Left ventricle myocardium inferior (tissue), 1 donor: ENCODE measurements around the gene SNX27. TPM values are rescaled to one million over a fixed set of nuclear protein-coding genes. Genes with fewer than 3 reads are reported as not detected.
"Not testable (repeated sequence)": the region's sequence is repeated elsewhere in the genome, so short reads cannot be mapped to it uniquely, and the experiment has no call there.

Source experiments
- DNase-seq: peaks from one replicate; pipeline ENCODE4 v3.0.0-alpha.2; 2020
- H3K27ac ChIP-seq: fragments of 200-600 bp; replicated peaks from 2 replicates; pipeline ENCODE4 v1.8.0; 2021
- H3K27me3 ChIP-seq: fragments of 200-600 bp; 2 replicates; pipeline ENCODE4 v1.8.0; 2021; ENCODE audit warnings: low read depth
- H3K36me3 ChIP-seq: fragments of 200-600 bp; 2 replicates; pipeline ENCODE4 v1.8.0; 2021
- H3K4me1 ChIP-seq: fragments of 200-600 bp; 2 replicates; pipeline ENCODE4 v1.8.0; 2021
- H3K4me3 ChIP-seq: fragments of 200-600 bp; 2 replicates; pipeline ENCODE4 v1.8.0; 2021; ENCODE audit warnings: mild to moderate bottlenecking, moderate library complexity
- H3K9me3 ChIP-seq: fragments of 200-600 bp; replicated peaks from 2 replicates; pipeline ENCODE4 v1.8.0; 2021
- CTCF ChIP-seq: fragments of 200-600 bp; IDR thresholded peaks from 2 replicates; pipeline ENCODE4 v1.8.0; 2021; ENCODE audit warnings: antibody characterized with exemption, mild to moderate bottlenecking, borderline replicate concordance
- intact Hi-C: fragments of 100-400 bp; cut with micrococcal nuclease; formaldehyde crosslinking; loops from one replicate; pipeline ENCODE4 v1.11.0; 2022
- total RNA-seq: library from RNA; stranded (reverse); fragmentation: NEBNext Ultra II Directional; extraction: Animal tissue kit (Norgen Biotek cat#: 25700); gene quantifications from one replicate; pipeline ENCODE4 v1.2.1, GENCODE V29; 2021
- donor health status: DM: no; HTN: yes; CAD: no; lungs with severe emphysema.

SNX27 gene
- total RNA-seq, 1 donor from 2014 or later = 31.8 TPM

- intact Hi-C loops = no loop called here
- H3K4me1 ChIP-seq = peaks cover 37% of the 10 kb centered on the region
- H3K27me3 ChIP-seq = no peaks in the 10 kb centered on the region
- no peaks in the 10 kb centered on the region for H3K36me3 ChIP-seq
- DNase-seq = no peak
- peak overlapping the region; percentile 99 for H3K4me3 ChIP-seq
- no peak for TF ChIP-seq CTCF
- H3K27ac ChIP-seq = peak overlapping the region; percentile 94
- H3K9me3 ChIP-seq = no peaks in the 10 kb centered on the region
Observed at GRCh38 chr1:151613282-151613780, 1.5 kb downstream of the SNX27 start.

DNA sequence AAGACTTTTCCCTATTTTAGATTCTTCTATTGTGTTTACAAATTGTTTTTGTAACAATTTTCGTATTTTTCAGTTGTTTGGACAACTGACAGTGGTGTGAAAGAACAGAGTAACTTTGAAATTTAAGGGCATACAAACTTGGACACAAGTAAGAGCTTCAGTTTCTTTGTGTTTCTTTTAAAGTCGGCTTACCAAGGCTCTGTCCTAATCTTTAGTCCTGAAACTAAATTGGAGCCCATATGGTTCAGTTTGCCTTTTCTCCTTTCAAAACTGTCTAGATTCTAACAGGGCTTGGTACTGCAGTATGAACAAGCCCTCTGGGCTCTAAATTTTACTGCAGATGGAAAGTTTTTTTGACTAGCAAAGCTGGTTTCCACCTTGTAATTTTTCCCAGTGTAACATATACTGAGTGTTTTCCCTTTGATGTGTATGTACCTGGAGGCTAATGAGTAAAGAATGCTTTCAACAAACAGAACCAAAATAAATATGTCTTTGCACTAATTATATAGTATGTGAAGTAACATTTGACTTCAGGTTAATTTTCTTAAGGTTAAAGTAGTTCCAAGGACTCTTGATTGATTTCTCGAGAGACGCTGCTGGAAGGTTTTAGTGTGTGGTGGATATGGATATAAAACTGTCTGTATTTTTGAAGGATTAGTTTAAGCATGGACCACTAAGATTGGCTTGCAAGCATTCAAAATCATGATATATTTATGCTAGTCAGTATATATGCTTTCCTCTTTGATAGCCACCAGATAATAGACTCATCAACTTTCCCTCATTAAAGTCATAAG, 4.1 kb downstream of the SNX27 start:
- Histone ChIP-seq H3K4me3 (no peak overlapping the region), H3K27ac (no peak overlapping the region), H3K4me1 (peaks cover 57% of the 10 kb centered on the region), H3K27me3 (no peaks in the 10 kb centered on the region), H3K36me3 (no peaks in the 10 kb centered on the region), H3K9me3 (no peaks in the 10 kb centered on the region)
- intact Hi-C loops = no loop called here
- TF ChIP-seq CTCF = no peak
- DNase-seq = no peak

DNA sequence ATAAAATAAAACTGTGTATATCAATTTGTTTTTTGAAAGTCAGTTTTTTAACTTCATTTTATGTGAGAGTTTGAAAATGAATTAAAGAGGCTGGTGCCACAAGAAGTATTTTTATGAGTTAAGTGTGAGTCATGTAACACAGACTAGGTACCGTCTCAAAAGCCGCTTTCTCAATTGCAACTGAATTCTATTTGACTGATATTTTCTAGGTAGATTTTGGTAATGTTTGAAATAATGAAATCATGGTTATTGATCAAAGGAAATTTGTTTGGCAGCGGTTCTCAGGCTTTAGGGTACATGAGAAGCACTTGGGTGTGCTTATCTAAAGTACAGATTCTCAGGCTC, 4.6 kb downstream of the SNX27 start:
- Histone ChIP-seq H3K27me3 (no peaks in the 10 kb centered on the region), H3K9me3 (no peaks in the 10 kb centered on the region), H3K4me1 (peaks cover 59% of the 10 kb centered on the region), H3K36me3 (no peaks in the 10 kb centered on the region), H3K27ac (no peak overlapping the region), H3K4me3 (no peak overlapping the region)
- DNase-seq = no peak
- intact Hi-C loops = no loop called here
- TF ChIP-seq CTCF = no peak

GRCh38 chr1:151618003-151618402, 6.2 kb downstream of the SNX27 start:
- peaks cover 54% of the 10 kb centered on the region for H3K4me1 ChIP-seq
- intact Hi-C loops = no loop called here
- no peak overlapping the region for H3K27ac ChIP-seq

GRCh38 chr1:151618470-151618869, 6.6 kb downstream of the SNX27 start:
- H3K4me3 ChIP-seq = no peak overlapping the region
- no peak for TF ChIP-seq CTCF
- H3K4me1 ChIP-seq = peaks cover 49% of the 10 kb centered on the region
- H3K27ac ChIP-seq = no peak overlapping the region
- DNase-seq = no peak
- no peaks in the 10 kb centered on the region for H3K27me3 ChIP-seq
- no peaks in the 10 kb centered on the region for H3K9me3 ChIP-seq
- no peaks in the 10 kb centered on the region for H3K36me3 ChIP-seq
- intact Hi-C loops = no loop called here

More at GRCh38 chr1:151618003-151618402, 6.2 kb downstream of the SNX27 start:
- DNase-seq = no peak
- H3K27me3 ChIP-seq = no peaks in the 10 kb centered on the region
- H3K36me3 ChIP-seq = no peaks in the 10 kb centered on the region
- no peak for TF ChIP-seq CTCF
- H3K4me3 ChIP-seq = no peak overlapping the region
- H3K9me3 ChIP-seq = no peaks in the 10 kb centered on the region

DNA sequence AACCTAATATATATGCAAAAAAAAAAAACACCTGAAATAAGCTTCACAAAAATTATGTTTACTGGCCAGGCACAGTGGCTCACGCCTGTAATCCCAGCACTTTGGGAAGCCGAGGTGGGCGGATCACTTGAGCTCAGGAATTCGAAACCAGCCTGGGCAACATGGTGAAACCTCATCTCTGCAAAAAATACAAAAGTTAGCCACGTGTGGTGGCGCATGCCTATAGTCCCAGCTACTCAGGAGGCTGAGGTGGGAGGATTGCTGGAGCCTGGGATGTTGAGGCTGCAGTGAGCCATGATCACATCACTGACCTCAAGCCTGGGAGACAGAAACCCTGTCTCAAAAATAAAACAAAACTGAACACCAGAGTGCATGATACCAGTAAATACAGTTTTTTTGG, 7.1 kb downstream of the SNX27 start:
- DNase-seq, H3K27me3 ChIP-seq, intact Hi-C loops, H3K4me3 ChIP-seq, H3K36me3 ChIP-seq, H3K9me3 ChIP-seq: not testable (repeated sequence)
- Histone ChIP-seq H3K27ac (peak overlapping the region; percentile 56), H3K4me1 (peaks cover 44% of the 10 kb centered on the region)
